HG03039 (cell line): ENCODE results near the gene AKAP13.
"Not testable (repeated sequence)": the region's sequence is repeated elsewhere in the genome, so short reads cannot be mapped to it uniquely, and the experiment has no call there.

Source experiments
- ATAC-seq: cut with Tn5 transposase; IDR thresholded peaks from one replicate; pipeline ENCODE4 v1.9.1; 2021; ENCODE audit warnings: mild to moderate bottlenecking, moderate library complexity; ENCODE audit not compliant: unreplicated experiment

AKAP13 gene

DNA sequence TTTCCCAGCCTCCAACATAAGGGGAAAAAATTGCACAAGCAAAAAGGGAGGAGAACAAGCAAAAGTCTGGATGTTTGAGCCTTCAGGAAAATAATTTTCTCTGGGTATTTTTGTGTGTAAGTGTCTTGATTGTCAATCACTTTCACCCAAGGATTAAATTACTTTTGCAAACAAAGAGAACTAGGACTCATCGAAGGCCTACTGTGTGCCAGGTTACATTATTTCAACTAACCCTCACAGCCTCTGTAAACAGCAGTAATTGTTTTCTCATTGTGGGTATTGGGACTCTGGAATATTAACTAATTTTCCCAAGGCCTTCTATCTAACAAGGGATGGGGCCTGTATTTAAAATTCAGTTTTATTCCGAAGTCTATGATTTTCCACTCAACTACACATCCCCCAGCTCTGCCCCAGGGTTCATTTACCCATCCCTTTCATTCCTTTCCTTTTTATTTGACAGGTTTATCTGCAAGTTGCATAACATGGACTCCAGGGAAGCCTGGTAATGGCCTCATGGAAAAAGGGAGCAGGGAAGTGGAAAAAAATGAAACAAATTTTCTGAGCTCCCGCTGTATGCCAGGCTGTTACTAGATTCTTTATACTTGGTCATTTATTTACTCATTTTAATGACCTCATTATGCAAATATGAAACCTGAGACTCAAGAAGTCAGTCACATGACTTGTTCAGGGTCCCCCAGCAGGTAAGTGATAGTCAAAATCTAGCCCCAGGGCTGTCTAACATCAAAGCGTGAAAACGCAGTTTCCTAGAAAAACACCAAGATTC, 32.9 kb upstream of the AKAP13 start:
- ATAC-seq: not testable (repeated sequence)

DNA sequence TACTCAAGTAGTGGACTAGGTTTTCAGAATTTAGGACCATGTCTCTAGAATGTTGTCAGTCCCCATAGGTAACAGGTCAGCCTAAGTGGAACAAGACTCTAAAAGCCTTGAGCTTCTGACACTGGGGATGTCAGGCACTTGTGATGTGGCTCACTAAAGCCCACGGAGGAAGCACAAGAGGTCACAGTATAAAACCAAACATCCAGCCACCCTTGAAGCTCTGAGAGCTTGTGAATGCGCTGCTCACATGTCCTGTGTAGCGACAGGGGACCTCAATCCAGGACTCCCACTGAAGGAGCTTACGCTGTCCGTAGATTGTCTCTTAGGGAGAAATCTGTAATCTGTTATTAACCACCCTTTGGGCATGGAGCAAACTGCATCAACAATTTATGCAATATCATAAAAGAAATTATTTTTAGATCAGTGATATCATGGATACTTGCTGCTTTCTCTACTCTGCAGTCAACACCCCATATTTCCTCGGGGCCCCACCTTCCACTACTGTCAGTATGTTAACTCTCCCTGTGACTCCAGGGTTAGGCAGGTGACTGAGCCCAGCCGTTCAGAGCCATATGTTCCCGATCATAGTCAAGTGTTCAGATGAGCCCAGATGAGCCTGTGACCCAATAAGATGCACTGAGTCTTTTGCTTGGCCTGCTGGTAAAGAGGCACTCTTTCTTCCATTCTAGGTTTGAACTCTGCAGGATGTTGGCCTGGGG, 32.2 kb upstream of the AKAP13 start:
- ATAC-seq: not testable (repeated sequence)

DNA sequence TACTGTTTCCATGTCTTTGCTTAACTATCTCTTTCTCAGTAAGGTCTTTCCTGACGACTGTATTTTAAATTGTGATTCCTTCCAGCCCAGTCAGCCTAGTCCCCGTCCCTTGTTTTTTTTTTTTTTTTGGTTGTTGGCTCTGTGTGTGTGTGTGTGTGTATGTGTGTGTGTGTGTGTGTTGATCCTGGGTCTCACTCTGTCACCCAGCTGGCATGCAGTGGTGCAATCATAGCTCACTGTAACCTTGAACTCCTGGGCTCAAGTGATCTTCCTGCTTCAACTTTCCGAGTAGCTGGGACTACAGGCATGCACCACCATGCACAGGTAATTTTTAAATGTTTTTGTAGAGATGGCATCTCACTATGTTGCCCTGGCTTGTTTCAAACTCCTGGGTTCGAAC, 31.3 kb upstream of the AKAP13 start:
- not testable (repeated sequence) for ATAC-seq

DNA sequence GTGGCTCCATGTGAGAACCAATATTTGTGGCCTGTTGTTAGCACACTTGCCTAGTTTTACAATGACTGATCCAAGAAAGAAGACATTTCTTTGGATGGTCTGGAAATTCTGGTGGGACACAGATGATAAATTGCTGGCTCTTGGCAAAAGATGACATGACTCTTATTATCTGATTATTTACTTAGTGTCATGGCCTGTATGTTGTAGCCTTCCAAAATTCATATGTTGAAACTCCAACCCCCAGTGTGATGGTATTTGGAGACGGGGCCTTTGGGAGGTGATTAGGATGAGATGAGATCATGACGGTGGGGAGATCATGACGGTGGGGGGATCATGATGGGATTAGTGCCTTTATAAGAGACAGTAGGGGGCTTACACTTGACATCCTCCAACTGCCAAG, 30.0 kb upstream of the AKAP13 start:
- ATAC-seq: no peak

DNA sequence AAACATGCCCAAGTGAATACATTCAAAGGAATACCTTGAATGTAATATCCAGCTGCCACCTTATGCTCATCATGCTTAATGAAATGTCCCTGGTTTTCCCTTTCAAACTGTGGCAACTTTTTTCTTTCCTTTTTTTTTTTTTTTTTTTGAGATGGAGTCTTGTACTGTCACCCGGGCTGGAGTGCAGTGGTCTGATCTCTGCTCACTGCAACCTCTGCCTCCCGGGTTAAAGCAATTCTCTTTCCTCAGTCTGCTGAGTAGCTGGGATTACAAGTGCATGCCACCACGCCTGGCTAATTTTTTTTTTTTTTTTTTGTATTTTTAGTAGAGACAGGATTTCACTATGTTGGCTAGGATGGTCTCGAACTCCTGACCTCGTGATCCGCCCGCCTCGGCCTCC, 28.9 kb upstream of the AKAP13 start:
- not testable (repeated sequence) for ATAC-seq

DNA sequence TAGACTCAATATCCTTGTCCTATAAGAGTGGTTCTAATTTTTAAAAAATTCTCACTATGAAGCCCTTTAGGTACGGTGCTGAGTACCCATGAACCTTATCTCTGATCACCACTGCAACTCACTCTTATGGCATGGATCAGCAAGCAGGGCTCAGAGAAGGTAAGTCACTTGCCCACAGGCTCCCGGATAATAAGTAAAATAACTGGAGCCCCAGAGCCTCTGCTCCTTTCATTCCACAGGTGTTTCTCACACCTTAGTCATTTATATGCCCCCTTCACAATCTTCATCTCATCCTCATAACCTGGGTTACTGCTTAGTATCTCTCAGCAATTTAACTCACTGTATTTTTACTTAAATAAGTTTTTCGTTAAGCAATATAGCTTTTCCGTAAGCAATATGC, 28.4 kb upstream of the AKAP13 start:
- no peak for ATAC-seq

DNA sequence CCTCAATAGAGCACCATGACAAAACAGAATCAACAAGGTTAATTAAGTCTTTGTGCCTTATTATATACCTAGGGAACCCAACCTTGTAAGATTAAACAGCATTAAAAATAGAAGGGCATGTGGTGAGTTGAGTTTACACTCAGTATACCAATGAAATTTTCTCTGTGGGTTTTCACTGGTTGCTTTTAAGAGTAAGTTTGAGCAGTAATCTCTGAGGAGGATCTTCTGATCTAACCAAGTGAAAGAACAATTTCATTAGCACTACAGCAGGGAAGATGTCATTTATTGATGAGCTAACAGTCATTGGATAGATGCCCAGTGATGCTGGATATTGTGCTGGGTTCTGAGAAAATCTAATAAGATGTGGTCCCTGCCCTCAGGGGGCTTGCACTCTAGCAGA, 26.9 kb upstream of the AKAP13 start:
- no peak for ATAC-seq

DNA sequence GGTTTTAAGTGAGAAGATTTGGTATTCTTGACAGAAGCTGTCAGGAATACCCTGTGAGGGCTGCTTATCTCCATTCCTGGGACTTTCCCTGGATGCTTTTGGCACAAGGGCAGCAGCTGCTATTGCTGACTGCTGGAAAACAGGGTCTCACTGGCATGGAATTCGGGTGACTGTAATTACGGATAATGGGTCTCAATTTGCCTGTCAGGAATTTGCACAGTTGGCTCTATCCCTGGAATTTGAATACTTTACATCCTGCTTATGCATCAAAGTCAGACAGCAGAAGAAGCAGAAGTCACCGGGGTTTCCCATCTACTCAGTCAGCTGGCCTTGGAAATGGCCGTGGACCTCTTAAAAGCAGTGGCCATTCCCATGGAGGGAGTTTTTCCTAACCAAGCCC, 25.9 kb upstream of the AKAP13 start:
- ATAC-seq: no peak

DNA sequence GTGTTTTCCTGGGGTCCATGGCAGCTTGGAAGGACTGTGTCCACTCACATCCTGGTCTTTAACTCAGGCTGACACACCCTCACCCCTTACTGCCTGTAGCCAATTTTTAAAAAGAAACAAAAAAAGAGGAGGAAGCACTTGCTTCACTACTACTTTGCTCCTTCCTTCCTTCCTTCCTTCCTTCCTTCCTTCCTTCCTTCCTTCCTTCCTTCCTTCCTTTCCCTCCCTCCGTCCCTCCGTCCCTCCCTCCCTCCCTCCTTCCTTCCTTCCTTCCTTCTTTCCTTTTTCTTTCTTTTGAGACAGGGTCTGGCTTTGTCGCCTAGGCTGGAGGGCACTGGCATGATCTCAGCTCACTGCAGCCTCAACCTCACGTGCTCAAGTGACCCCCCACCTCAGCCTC, 25.5 kb upstream of the AKAP13 start:
- ATAC-seq: no peak

DNA sequence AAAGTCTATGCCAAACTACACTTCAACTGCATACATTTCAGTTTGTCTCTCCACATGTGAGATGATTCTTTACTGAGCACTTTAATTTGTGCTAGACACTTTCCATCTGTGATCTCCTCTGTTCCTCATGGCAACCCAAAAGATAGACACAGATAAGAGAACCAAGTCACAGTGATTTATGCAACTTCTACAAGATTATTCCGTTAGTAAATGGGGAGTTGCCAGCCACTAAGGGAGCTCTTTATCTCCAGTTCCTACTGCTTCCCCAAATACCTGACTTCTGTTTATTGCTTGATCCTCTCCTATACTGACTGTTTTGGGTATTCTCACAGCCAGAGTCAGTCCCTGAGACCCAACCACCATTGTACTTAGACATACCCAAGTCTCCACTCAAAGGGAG, 24.1 kb upstream of the AKAP13 start:
- ATAC-seq: no peak

DNA sequence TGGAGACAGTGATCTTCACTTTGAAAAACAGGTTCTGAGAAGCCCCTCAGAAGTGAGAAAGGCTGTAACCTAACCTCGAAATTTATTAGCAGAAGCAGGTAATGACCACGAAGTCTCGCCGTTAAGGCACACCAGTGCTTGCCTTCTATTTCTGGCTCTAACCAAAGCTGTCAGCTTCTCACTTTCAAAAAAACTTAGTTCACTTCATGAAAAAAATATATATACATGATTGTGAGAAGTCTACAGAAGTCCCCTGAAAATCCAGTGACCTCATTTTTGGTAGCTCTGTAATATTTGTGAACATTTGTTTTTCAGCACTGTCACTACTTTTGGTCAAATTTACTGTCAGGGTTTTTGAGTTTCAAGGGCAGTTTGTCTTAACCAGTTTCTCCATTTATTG, 19.1 kb upstream of the AKAP13 start:
- peak; percentile 52 for ATAC-seq

DNA sequence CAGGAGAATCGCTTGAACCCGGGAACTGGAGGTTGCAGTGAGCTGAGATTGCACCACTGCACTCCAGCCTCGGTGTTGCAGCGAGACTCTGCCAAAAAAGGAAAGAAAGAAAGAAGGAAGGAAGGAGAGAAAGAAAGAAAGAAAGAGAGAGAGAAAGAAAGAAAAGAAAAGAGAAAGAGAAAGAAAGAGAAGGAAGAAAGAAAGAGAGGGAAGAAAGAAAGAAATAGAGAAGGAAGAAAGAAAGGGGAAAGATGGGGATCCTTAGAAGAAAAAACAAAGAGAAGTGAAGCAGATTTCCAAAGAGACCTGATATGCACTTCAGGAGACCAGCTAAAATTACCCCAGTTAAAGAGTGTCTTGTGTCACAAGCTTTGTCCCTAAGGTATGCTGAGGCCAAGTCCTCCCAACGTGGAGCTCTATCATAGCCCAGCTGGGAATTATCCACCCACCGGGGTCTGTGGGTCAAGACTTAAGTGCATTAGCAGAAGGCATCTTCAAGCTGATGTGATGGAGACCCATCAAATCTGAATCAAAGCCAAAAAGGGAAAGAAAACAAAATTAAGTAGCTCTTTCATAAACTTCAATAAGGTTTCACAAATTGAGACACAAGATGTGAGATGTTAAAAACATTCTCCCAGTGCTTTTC, 17.8 kb upstream of the AKAP13 start:
- no peak for ATAC-seq

DNA sequence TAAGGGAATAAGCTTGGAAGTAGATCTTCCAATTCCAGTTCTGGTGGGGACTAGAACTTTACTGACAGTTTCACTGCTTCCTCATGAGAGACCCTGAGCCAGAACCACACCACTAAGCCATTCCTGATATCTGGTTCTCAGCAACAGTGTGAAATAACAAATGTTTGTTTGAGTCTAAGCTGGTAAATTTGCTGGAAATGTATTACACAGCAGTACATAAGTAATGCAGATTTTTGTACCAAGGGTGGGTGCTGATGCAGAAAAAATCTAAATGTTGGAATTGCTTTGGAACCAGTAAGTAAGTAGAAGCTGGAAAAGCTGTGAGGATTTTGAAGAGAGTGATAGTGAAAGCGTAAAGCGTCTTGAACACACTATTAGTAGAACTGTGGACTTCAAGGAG, 14.4 kb upstream of the AKAP13 start:
- no peak for ATAC-seq

DNA sequence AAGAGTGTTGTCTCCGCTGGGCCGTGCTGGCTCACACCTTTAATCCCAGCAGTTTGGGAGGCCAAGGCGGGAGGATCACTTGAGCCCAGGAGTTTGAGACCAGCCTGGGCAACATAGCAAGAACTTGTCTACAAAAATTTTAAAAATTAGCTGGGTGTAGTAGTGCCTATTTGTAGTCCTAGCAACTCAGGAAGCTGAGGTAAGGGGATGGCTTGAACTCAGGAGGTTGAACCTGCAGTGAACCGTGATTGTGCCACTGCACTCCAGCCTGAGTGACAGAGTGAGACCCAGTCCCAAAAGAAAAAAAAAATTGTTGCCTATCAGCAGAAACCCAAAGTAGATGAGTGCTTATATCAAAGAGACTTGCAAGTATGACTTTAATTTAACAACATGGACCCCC, 12.7 kb upstream of the AKAP13 start:
- no peak for ATAC-seq

DNA sequence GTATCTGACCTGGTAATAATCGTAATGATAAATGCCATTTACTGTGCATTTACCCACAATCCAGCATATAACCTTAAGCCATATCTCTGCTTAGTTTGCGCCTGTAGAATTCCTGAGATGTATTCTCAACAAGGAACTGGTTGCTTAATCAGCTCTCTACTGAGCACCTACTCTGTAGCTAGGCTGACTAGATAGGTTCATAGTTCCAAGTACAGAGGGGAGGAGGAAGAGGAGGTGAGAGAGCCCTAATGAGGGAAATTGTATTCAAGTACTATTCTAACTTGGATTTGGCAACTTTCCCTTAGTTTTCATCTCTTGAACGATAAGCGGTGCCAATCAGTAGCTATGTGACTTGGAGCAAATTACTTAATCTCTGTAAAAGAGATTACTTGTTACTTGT, 5.6 kb upstream of the AKAP13 start:
- no peak for ATAC-seq

DNA sequence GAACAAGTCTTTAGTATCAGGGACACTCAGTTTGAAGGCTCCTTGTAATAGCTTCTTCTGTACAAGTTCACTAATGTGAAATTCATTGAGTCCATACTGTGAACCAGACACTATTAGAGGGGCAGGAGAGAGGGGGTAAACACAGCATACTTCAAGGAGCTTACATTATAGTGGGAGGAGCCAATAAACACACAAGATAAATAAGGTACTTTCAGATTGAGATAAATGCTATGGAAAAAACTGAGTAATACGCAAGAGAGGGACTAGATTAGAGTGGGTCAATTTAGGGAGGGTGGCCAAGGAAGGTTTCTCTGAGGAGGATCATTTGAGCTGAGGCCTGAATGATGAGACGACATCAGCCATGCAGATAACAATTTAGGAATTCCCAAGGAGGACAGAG, 3.1 kb upstream of the AKAP13 start:
- no peak for ATAC-seq

DNA sequence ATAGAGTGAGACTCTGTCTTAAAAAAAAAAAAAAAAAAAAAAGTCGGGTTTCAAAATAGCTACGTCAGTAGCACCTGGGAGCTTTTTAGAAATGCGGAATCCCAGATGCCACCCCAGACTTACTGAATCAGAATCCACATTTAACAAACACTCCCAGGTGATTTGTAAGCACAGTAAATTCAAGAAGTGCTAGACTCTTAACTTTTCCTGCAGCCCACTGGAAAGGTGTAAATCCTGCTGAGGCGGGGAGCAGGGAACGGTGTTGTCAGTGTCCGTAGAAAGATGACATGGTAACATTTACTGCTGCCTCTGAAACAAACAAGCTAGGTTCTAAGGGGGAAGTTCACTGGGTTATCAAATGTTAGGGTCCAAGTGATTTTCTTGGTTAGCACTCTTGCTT, 2.4 kb upstream of the AKAP13 start:
- ATAC-seq: no peak

DNA sequence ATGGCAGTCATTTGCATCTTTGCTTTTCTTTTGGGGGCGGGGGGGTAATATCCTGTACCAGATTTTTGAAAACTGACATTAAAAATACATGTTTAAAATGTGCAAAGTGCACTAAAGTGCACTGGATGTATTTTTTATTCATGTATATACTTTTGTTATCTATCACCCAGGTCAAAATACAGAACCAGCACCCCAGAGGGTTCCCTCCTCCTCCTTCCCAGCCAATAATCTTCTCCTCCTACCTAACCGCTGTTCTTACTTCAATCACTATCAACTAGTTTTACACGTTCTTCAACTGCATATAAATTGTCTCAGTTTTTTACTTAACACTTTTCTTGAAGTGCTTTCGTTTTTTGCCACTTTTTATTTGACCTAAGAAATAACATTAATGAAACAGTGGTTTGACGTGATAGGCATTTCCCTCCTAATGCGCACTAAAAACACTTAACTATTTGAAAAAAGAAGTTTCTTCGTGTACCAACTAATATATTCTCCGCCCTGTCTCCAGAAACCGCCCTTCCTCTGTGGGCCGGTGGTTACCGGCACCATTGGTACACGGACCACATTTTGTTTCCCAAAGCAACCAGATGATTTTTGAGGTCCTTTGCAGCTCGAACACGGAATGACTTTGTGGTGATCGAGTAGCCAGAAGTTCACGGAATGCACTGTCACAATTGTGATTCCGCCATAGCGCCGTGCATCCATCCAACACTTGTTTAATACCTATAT, 836 bp upstream of the AKAP13 start:
- ATAC-seq: no peak

DNA sequence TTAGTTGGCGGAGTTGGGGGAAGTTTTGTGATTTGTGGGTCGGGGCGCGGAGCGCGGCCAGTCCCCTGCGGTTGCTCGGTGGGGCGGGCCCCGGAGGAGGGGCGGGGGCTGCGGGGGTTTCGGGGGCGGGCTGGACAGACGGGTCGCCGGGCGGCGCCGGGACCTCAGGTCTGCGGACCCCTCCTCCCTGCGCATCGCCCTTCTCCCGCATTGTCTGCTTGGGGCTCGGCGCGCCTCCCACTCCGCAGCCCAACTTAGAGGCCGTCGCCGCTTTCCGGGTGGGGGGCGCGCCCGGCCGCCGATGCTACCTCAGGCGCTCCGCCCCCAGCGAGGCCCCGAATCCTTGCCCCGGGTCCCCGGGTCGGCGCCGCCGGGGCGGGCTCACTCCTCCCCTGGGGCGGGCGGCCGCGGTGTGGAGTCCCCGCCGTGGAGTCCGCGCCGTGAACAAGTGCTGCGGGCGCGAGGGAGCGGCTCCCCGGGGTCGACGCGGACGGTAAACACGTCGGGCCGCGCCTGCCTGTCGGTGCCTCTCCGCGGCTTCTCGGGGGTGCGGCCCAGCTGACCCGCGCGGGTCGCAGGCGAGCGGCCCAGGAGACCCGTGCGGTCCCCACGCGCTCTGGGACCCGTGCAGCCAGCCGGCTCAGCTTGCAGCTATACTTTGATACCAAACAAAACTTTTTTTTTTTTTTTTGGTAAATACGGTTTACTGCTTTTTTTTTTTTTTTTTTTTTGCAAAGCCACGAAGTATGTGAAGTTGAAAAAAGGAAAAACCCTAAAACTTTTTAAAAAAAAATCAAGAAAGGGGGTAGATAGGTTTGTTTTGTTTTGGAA, 624 bp downstream of the AKAP13 start:
- peak; percentile 32 for ATAC-seq
